Muscle layer of duodenum (tissue), 2 donors: Measurements from ENCODE around the gene PPP1R15A.
"Not testable (repeated sequence)": the region's sequence is repeated elsewhere in the genome, so short reads cannot be mapped to it uniquely, and the experiment has no call there.

Experiments used
- H3K27ac ChIP-seq: one replicate; pipeline ENCODE4 v1.7.0; 2013; ENCODE audit warnings: mild to moderate bottlenecking, low read length
- H3K27me3 ChIP-seq: one replicate; pipeline ENCODE4 v1.7.0; 2013; ENCODE audit warnings: low read depth, mild to moderate bottlenecking, control low read depth, low read length
- H3K36me3 ChIP-seq, 2 donors: one replicate each; pipeline ENCODE4 v1.7.0; 2013; ENCODE audit warnings: low read length in 2 of 2, control low read depth in 1 of 2, mild to moderate bottlenecking in 1 of 2; ENCODE audit not compliant: insufficient read depth in 2 of 2, control insufficient read depth in 1 of 2
- H3K4me1 ChIP-seq, 2 donors: one replicate each; pipeline ENCODE4 v1.7.0; 2013; ENCODE audit warnings: low read length in 2 of 2, mild to moderate bottlenecking in 2 of 2, control low read depth in 1 of 2, moderate library complexity in 1 of 2; ENCODE audit not compliant: insufficient read depth in 2 of 2, control insufficient read depth in 1 of 2
- H3K4me3 ChIP-seq, 2 donors: one replicate each; pipeline ENCODE4 v1.7.0; 2013; ENCODE audit warnings: low read length in 2 of 2, low read depth in 1 of 2, mild to moderate bottlenecking in 1 of 2
- H3K9me3 ChIP-seq, 2 donors: one replicate each; pipeline ENCODE4 v1.7.0; 2013; ENCODE audit warnings: low read length in 2 of 2, control low read depth in 1 of 2, mild to moderate bottlenecking in 1 of 2; ENCODE audit not compliant: control insufficient read depth in 1 of 2
- donor health status: healthy.

Gene PPP1R15A

DNA sequence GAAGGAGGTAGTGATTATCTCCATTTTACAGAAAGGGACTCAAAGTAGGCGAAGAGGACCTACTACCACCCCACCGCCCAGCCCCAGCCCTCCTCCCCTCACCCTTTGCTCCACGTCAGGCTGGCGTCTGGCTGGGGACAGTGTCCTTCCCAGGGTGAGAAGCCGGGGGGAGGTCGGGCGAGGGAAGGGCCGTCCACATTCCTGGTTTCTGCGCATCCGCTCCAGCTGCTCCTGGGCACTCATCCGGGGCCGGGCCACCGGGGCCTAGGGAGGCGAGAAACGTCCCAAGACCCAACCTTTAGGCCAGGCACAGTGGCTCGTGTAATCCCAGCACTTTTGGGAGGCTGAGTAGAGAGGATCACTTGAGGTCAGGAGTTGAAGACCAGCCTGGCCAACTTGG, 31.2 kb upstream of the PPP1R15A start:
- Histone ChIP-seq H3K27me3 (no peaks in the 10 kb centered on the region), H3K9me3 (no peaks in the 10 kb centered on the region)

DNA sequence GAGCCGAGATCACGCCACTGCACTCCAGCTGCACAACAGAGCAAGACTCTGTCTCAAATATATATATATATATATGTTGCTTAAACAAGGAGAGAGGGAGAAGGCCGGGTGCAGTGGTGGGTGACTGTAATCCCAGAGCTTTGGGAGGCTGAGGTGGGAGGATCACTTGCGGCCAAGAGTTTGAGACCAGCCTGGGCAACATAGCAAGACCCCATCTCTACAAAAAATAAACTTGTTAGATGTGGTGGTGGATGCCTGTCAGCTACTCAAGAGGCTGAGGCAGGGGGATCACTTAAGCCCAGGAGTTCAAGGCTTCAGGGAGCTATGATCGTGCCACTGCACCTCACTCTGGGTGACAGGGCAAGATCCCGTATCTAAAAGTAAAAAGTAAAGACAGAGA, 30.6 kb upstream of the PPP1R15A start:
- Histone ChIP-seq H3K27me3 (no peaks in the 10 kb centered on the region), H3K9me3 (no peaks in the 10 kb centered on the region), H3K4me1 (peaks cover 0 to 3% of the 10 kb centered on the region in 2 donors), H3K36me3 (peaks cover 5 to 11% of the 10 kb centered on the region in 2 donors), H3K27ac (no peak overlapping the region), H3K4me3 (no peak overlapping the region)

More for the DNA sequence above, 31.2 kb upstream of the PPP1R15A start:
- H3K36me3 ChIP-seq: peaks cover 5 to 7% of the 10 kb centered on the region in 2 donors
- no peak overlapping the region for H3K27ac ChIP-seq
- no peak overlapping the region for H3K4me3 ChIP-seq
- H3K4me1 ChIP-seq: peaks cover 0 to 6% of the 10 kb centered on the region in 2 donors

GRCh38 chr19:48842789-48843162, 29.4 kb upstream of the PPP1R15A start:
- no peak overlapping the region for H3K27ac ChIP-seq
- peaks cover 5 to 21% of the 10 kb centered on the region in 2 donors for H3K36me3 ChIP-seq
- no peaks in the 10 kb centered on the region for H3K4me1 ChIP-seq
- no peak overlapping the region for H3K4me3 ChIP-seq
- no peaks in the 10 kb centered on the region for H3K9me3 ChIP-seq
- no peaks in the 10 kb centered on the region for H3K27me3 ChIP-seq

- Histone ChIP-seq H3K36me3 (peaks cover 5 to 23% of the 10 kb centered on the region in 2 donors), H3K4me3 (no peak overlapping the region), H3K9me3 (no peaks in the 10 kb centered on the region), H3K4me1 (no peaks in the 10 kb centered on the region), H3K27me3 (no peaks in the 10 kb centered on the region), H3K27ac (no peak overlapping the region)
Observed at GRCh38 chr19:48844472-48844871, 27.7 kb upstream of the PPP1R15A start.

- Histone ChIP-seq H3K9me3 (no peaks in the 10 kb centered on the region), H3K4me3 (no peak overlapping the region)
Observed at GRCh38 chr19:48845384-48845783, 26.8 kb upstream of the PPP1R15A start.

DNA sequence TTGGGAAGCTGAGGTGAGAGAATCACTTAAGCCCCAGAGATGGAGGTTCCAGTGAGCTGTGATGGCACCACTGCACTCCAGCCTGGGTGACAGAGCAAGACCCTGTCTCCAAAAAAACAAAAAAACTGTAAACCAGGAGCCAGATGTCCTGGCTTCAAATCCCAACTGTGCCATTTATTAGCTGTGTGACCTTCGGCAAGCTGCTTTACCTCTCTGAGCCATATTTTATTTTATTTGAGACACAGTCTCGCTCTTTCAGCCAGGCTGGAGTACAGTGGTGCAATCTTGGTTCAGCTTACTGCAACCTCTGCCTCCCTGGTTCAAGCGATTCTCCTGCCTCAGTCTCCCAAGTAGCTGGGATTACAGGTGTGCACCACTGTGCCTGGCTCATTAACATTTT, 25.6 kb upstream of the PPP1R15A start:
- H3K4me3 ChIP-seq, H3K4me1 ChIP-seq, H3K27me3 ChIP-seq, H3K27ac ChIP-seq, H3K9me3 ChIP-seq: not testable (repeated sequence)
- peaks cover 5 to 23% of the 10 kb centered on the region in 2 donors for H3K36me3 ChIP-seq

More at GRCh38 chr19:48845384-48845783, 26.8 kb upstream of the PPP1R15A start:
- Histone ChIP-seq H3K36me3 (peaks cover 5 to 23% of the 10 kb centered on the region in 2 donors), H3K27ac (no peak overlapping the region), H3K27me3 (no peaks in the 10 kb centered on the region), H3K4me1 (no peaks in the 10 kb centered on the region)

GRCh38 chr19:48852292-48852691, 19.9 kb upstream of the PPP1R15A start:
- Histone ChIP-seq H3K27me3 (no peaks in the 10 kb centered on the region), H3K27ac (no peak overlapping the region), H3K9me3 (no peaks in the 10 kb centered on the region), H3K36me3 (peaks cover 0 to 6% of the 10 kb centered on the region in 2 donors), H3K4me3 (no peak overlapping the region), H3K4me1 (no peaks in the 10 kb centered on the region)

DNA sequence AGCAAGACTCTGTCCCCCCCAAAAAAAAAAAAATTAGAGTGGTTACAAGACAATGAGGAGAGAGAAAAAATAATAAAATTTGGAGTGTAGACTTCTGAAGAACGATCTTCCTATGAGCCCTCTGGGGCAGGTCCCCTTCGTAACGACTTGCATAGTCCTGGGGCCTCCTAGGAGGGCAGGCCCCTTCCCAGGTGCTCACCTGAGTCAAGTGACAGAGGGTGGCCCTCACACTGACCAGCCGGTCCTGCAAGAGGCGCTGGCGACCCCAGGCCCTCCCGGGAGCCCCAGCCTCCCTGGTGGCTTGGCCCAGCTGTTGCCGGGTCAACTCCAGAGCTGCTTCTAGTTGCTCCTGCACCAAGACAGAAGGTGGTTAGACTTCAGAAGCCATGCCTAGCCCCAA, 18.7 kb upstream of the PPP1R15A start:
- H3K9me3 ChIP-seq: no peaks in the 10 kb centered on the region

DNA sequence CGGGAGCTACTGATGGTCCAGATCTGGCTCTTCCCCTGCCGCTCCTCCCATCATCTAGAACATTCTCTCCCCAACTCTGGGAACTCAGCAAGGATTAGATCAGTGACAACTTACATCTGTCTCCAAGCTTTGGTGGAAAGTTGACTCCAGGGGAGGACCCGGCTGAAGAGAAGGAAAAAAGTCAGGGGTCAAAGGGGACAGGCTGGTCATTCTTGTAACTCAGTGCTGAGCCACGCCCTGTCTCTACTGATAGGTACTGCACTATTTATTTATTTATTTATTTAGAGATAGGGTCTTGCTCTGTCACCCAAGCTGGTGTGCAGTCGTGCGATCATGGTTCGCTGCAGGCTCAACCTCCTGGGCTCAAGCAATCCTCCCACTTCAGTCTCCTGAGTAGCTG, 18.1 kb upstream of the PPP1R15A start:
- Histone ChIP-seq H3K4me1 (no peaks in the 10 kb centered on the region), H3K4me3 (no peak overlapping the region), H3K27ac (no peak overlapping the region), H3K36me3 (peaks cover 0 to under 1% of the 10 kb centered on the region in 2 donors), H3K9me3 (no peaks in the 10 kb centered on the region), H3K27me3 (no peaks in the 10 kb centered on the region)

More for the DNA sequence above, 18.7 kb upstream of the PPP1R15A start:
- Histone ChIP-seq H3K4me1 (no peaks in the 10 kb centered on the region), H3K27ac (no peak overlapping the region), H3K4me3 (no peak overlapping the region), H3K36me3 (no peaks in the 10 kb centered on the region), H3K27me3 (no peaks in the 10 kb centered on the region)

- no peaks in the 10 kb centered on the region for H3K27me3 ChIP-seq
- peaks cover 0 to 20% of the 10 kb centered on the region in 2 donors for H3K36me3 ChIP-seq
- H3K27ac ChIP-seq: no peak overlapping the region
- no peak overlapping the region for H3K4me3 ChIP-seq
- no peaks in the 10 kb centered on the region for H3K9me3 ChIP-seq
- no peaks in the 10 kb centered on the region for H3K4me1 ChIP-seq
Observed at GRCh38 chr19:48856921-48857320, 15.3 kb upstream of the PPP1R15A start.

- Histone ChIP-seq H3K9me3 (no peaks in the 10 kb centered on the region), H3K4me3 (no peak overlapping the region), H3K27ac (no peak overlapping the region), H3K4me1 (no peaks in the 10 kb centered on the region), H3K27me3 (no peaks in the 10 kb centered on the region), H3K36me3 (peaks cover 0 to 20% of the 10 kb centered on the region in 2 donors)
Observed at GRCh38 chr19:48858984-48859710, 13.1 kb upstream of the PPP1R15A start.
